PFSK-1 (cell line): ENCODE results near the gene TCF3.

ENCODE experiments used
- FOXP2 ChIP-seq: optimal IDR thresholded peaks from 2 replicates; pipeline ENCODE3; 2011; ENCODE audit warnings: borderline replicate concordance, control low read depth, inconsistent platforms; ENCODE audit not compliant: insufficient read depth; ENCODE audit errors: extremely low read length, extremely low read depth
- POLR2AphosphoS5 ChIP-seq: IDR thresholded peaks from 2 replicates; pipeline ENCODE4 v1.6.1; 2012; ENCODE audit warnings: low read depth, mild to moderate bottlenecking, control low read depth, low read length, moderate library complexity
- SIN3A ChIP-seq: IDR thresholded peaks from 2 replicates; pipeline ENCODE4 v1.6.1; 2012; ENCODE audit warnings: mild to moderate bottlenecking, low read length, moderate library complexity, borderline replicate concordance; ENCODE audit not compliant: insufficient read depth
- TAF1 ChIP-seq: IDR thresholded peaks from 2 replicates; pipeline ENCODE4 v1.6.1; 2012; ENCODE audit warnings: low read length, control low read depth, borderline replicate concordance; ENCODE audit not compliant: insufficient read depth
- TF ChIP-seq, protein P1 (sequence below), 2 experiments: IDR thresholded peaks; 2 replicates each; pipeline versions ENCODE4 v1.6.1 to v1.8.0; 2011 to 2012; ENCODE audit warnings: low read depth in 2 of 2, low read length in 2 of 2, control low read depth in 1 of 2, inconsistent platforms in 1 of 2, mild to moderate bottlenecking in 1 of 2, moderate library complexity in 1 of 2; ENCODE audit not compliant: insufficient read depth in 1 of 2

Gene TCF3

DNA sequence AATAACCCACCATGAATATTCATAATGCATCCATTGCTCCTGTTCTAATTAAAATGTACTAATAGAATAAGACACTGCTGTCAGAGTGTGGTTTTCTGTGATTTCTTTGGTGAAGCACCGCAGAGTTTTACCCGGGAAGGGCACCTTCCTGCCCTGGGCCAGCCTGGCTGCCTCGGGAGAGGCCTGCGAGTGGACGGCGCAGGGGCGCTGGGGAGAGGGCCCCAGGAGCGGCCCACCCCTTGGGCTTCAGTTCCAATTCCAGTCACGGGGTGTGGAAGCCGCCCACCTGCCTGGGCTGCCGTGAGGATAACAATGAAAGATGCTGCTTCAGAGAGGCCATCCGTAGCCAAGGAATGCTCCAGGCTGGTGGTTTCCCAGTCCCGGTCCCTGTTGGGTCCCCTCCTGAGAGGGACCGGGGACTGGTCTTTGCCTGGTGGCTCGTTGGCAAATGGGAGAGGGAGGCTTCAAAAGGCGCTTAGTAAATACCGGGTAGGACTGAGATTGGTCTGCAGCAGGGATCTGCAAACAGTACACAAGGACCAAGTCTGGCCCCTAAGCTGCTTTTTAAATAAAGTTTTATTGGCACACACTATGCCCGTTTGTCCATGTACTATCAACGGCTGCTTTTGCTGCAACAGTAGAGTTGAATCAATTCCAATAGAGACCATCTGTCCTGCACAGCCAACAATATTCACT is 18.0 kb downstream of the TCF3 start:
- TF ChIP-seq POLR2AphosphoS5 (no peak), SIN3A (no peak), FOXP2 (no peak), TAF1 (no peak)
- TF ChIP-seq, protein P1, sequence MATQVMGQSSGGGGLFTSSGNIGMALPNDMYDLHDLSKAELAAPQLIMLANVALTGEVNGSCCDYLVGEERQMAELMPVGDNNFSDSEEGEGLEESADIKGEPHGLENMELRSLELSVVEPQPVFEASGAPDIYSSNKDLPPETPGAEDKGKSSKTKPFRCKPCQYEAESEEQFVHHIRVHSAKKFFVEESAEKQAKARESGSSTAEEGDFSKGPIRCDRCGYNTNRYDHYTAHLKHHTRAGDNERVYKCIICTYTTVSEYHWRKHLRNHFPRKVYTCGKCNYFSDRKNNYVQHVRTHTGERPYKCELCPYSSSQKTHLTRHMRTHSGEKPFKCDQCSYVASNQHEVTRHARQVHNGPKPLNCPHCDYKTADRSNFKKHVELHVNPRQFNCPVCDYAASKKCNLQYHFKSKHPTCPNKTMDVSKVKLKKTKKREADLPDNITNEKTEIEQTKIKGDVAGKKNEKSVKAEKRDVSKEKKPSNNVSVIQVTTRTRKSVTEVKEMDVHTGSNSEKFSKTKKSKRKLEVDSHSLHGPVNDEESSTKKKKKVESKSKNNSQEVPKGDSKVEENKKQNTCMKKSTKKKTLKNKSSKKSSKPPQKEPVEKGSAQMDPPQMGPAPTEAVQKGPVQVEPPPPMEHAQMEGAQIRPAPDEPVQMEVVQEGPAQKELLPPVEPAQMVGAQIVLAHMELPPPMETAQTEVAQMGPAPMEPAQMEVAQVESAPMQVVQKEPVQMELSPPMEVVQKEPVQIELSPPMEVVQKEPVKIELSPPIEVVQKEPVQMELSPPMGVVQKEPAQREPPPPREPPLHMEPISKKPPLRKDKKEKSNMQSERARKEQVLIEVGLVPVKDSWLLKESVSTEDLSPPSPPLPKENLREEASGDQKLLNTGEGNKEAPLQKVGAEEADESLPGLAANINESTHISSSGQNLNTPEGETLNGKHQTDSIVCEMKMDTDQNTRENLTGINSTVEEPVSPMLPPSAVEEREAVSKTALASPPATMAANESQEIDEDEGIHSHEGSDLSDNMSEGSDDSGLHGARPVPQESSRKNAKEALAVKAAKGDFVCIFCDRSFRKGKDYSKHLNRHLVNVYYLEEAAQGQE (IDR thresholded peaks at IDR 0.05; ENCODE audit: insufficient read depth in 1 of 2, low read depth in 2 of 2, low read length in 2 of 2): no peak

DNA sequence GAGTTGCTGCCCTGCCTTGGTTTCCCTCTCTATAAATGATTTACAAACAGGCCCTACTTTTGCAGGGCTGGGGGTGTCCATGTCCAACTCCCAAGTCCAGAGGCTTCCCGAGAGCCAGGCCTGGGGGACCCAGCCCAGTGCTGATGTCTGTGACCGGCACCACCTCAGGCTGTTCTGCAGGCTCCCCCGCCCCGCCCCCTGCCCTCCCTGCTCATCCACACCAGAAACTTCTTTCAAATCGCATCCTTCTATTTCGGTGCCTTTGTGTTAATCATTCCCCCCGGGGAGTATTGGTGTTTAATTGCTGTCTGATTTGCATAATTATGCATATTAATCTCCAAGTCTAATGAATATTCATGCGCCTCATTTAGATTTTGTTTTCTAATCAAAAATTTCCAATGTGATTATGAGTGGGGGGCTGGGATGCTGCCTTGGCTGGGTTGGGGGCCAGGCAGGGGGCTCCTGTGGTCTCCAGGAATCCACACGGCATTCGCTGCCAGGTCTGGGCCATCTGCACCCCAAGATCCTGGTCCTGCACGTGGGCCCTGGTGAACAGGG is 19.1 kb downstream of the TCF3 start:
- TF ChIP-seq FOXP2 (no peak), SIN3A (no peak), POLR2AphosphoS5 (no peak), TAF1 (no peak)
- TF ChIP-seq, protein P1 (IDR thresholded peaks at IDR 0.05; ENCODE audit: insufficient read depth in 1 of 2, low read depth in 2 of 2, low read length in 2 of 2): no peak

DNA sequence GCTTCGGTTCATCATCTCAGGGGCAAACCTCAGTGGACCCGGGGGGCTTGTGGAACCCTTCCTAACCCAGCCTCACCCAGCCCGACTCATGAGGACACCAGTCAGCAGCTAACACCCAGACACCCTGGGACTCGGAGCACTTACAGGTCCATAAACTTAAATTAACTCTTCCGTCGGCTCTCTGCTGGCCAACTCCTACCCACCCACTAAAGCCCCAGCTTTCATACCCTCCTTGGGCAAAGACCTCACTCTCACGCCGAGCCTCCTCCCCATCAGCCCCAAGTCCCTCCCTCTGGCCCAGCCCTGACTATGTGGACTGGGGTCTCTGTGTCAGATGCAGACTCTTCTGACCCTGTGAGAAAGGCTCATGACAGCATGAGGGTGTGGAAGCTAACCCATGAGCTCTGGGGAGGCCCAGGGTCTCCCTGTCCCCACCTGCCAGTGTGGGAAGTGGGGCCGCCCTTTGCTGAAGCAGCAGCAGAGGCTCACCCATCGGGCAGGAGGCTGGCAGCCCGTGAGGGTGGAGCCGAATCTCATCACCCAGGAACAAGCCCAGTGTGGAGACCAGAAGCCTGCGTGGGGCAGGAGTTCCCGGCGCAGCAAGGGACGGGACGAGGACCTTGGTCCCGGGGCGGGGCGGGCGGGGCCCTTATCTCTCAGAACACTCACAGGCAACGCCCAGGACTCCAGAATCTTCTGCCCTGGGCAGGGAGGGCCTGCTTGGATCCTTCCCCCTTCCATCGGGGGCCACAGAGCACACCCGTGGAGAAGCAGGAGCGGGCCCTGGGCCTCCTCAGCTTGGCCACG is 19.8 kb downstream of the TCF3 start:
- TF ChIP-seq FOXP2 (no peak), SIN3A (no peak)

DNA sequence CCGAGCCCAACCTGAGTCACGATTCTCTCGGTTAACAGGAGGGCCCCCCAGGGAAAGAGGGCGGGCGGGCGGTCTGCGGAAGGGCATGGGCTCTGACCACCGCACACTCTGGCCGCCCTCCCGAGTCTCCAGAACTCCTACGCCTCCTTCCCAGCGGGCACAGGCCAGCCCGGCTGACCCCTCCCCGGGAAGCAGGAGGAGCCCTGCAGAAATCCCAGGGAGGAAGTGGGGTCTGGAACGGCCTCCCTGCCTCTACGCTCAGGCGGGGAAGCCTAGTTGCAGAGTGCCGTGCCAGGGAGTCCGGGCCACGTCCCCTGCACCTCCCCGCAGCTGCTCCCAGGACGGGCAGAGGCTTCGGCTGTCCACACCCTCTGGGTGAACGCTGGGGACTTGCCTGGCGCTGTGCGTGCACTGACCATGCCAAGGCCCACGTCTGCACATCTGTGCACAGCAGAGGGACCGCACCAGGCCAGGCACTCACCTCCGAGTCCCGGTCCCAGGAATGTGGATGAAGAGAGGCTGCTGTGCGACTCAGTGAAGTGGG is 20.8 kb downstream of the TCF3 start:
- TF ChIP-seq POLR2AphosphoS5 (no peak), FOXP2 (no peak), SIN3A (no peak), TAF1 (no peak)
- TF ChIP-seq, protein P1 (IDR thresholded peaks at IDR 0.05; ENCODE audit: insufficient read depth in 1 of 2, low read depth in 2 of 2, low read length in 2 of 2): no peak

DNA sequence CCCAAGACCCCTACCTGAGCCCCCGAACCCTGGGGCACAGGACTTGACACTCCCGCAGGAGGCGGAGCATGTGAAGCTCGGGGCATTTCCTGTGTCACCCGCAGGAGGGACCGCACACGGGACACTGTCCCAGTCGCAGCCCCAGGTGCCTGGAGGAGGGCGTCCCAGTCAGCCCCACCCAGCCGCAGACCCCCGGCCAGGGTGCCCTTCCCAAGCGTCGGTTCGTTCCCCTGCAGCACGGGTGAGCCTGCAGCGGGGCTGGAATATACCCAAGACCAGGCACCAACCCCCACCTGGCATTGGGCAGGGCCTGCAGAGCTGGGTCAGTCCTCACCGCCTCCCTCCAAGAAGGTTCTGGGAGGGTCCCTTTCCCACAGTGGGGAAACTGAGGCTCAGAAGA is 21.6 kb downstream of the TCF3 start:
- no peak for TF ChIP-seq FOXP2
- TF ChIP-seq, protein P1 (IDR thresholded peaks at IDR 0.05; ENCODE audit: insufficient read depth in 1 of 2, low read depth in 2 of 2, low read length in 2 of 2): no peak
- no peak for TF ChIP-seq TAF1
- TF ChIP-seq POLR2AphosphoS5: no peak
- no peak for TF ChIP-seq SIN3A
